Measurements from ENCODE around the gene DNAAF1.
A peak's percentile ranks its signal among the peaks of the same experiment; 100 is the strongest.

Gene DNAAF1

DNA sequence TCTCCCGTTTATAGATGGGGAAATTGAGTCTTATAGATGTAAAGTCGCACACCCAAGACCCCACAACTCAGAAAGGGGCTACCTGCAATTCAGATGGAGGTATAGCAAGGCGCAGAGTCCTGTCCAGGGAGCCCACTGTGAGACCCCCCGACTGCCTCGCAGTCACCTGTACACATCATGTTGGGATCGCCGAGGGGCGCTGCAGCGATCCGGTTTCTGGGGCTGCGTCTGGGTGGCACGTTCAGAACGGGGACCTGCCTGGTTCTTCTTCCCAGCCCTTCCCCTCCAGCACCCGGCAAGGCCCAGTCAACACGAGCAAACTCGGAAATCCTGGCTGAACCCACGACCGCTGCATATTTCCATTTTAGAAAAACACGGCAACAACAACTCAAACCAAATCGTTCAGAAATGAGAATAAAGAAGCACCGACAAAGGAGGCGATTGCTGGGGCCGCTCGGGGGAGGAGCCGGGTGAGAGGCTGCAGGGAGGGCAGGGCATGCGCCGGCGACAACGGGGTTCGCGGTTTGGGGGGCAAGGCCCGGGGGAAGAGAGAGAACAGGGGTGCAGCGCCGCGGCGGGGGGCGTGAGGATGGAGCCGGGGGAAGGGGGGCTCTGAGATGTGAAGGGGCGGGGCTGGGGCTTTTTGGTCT is 774 bp upstream of the DNAAF1 start:
- no peak for TF ChIP-seq YY1 (IDR thresholded peaks at IDR 0.05; ENCODE audit: low read depth)
- no peak for TF ChIP-seq TEAD4 (IDR thresholded peaks at IDR 0.05)
- TF ChIP-seq, protein P1, sequence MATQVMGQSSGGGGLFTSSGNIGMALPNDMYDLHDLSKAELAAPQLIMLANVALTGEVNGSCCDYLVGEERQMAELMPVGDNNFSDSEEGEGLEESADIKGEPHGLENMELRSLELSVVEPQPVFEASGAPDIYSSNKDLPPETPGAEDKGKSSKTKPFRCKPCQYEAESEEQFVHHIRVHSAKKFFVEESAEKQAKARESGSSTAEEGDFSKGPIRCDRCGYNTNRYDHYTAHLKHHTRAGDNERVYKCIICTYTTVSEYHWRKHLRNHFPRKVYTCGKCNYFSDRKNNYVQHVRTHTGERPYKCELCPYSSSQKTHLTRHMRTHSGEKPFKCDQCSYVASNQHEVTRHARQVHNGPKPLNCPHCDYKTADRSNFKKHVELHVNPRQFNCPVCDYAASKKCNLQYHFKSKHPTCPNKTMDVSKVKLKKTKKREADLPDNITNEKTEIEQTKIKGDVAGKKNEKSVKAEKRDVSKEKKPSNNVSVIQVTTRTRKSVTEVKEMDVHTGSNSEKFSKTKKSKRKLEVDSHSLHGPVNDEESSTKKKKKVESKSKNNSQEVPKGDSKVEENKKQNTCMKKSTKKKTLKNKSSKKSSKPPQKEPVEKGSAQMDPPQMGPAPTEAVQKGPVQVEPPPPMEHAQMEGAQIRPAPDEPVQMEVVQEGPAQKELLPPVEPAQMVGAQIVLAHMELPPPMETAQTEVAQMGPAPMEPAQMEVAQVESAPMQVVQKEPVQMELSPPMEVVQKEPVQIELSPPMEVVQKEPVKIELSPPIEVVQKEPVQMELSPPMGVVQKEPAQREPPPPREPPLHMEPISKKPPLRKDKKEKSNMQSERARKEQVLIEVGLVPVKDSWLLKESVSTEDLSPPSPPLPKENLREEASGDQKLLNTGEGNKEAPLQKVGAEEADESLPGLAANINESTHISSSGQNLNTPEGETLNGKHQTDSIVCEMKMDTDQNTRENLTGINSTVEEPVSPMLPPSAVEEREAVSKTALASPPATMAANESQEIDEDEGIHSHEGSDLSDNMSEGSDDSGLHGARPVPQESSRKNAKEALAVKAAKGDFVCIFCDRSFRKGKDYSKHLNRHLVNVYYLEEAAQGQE (IDR thresholded peaks at IDR 0.05; ENCODE audit: low read depth) = no peak
- no peak for TF ChIP-seq EP300 (IDR thresholded peaks at IDR 0.05; ENCODE audit: borderline replicate concordance)
- TF ChIP-seq CREB1 (IDR thresholded peaks at IDR 0.05; ENCODE audit: low read depth) = no peak
- TF ChIP-seq NFIC (IDR thresholded peaks at IDR 0.05) = no peak
- TF ChIP-seq ZBTB7A (IDR thresholded peaks at IDR 0.05; ENCODE audit: low read depth) = peak; percentile 71
- TF ChIP-seq, protein P2, sequence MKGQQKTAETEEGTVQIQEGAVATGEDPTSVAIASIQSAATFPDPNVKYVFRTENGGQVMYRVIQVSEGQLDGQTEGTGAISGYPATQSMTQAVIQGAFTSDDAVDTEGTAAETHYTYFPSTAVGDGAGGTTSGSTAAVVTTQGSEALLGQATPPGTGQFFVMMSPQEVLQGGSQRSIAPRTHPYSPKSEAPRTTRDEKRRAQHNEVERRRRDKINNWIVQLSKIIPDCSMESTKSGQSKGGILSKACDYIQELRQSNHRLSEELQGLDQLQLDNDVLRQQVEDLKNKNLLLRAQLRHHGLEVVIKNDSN (IDR thresholded peaks at IDR 0.05) = no peak

DNA sequence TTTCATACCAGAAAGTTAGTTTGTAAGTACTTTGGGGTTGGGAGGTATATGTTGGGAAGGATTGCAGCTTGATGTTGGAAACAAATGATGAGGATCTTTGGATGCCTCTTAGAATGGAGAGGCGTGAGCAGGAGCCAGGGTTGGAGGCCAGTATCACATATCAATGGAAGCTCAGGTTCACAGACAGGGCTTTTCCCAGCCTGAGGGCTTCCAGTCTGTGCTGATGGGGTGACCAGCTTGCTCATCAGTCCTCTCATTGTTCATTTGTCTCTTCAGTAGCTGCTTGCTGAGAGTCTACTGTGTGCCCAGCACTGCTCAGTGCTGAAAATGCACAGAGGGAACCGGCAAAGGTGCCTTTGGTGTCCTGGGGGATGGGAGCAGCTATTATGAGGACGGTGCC is 5.8 kb downstream of the DNAAF1 start:
- TF ChIP-seq TAF1 (IDR thresholded peaks at IDR 0.05; ENCODE audit: low read depth) (no peak), TEAD4 (IDR thresholded peaks at IDR 0.05) (no peak), NFIC (IDR thresholded peaks at IDR 0.05) (no peak), FOXM1 (IDR thresholded peaks at IDR 0.05; ENCODE audit: borderline replicate concordance, low read depth) (no peak), RAD21 (IDR thresholded peaks at IDR 0.05; ENCODE audit: low read depth) (no peak), TCF12 (IDR thresholded peaks at IDR 0.05; ENCODE audit: low read depth) (no peak), EGR1 (IDR thresholded peaks at IDR 0.05) (no peak), CREB1 (IDR thresholded peaks at IDR 0.05; ENCODE audit: low read depth) (no peak), ZBTB7A (IDR thresholded peaks at IDR 0.05; ENCODE audit: low read depth) (no peak), YY1 (IDR thresholded peaks at IDR 0.05; ENCODE audit: low read depth) (no peak), EP300 (IDR thresholded peaks at IDR 0.05; ENCODE audit: borderline replicate concordance) (no peak), CEBPB (IDR thresholded peaks at IDR 0.05) (no peak)
- TF ChIP-seq, protein P2 (IDR thresholded peaks at IDR 0.05) = no peak
- TF ChIP-seq, protein P1 (IDR thresholded peaks at IDR 0.05; ENCODE audit: low read depth) = no peak
- TF ChIP-seq, protein P3, sequence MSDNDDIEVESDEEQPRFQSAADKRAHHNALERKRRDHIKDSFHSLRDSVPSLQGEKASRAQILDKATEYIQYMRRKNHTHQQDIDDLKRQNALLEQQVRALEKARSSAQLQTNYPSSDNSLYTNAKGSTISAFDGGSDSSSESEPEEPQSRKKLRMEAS (IDR thresholded peaks at IDR 0.05) = no peak

DNA sequence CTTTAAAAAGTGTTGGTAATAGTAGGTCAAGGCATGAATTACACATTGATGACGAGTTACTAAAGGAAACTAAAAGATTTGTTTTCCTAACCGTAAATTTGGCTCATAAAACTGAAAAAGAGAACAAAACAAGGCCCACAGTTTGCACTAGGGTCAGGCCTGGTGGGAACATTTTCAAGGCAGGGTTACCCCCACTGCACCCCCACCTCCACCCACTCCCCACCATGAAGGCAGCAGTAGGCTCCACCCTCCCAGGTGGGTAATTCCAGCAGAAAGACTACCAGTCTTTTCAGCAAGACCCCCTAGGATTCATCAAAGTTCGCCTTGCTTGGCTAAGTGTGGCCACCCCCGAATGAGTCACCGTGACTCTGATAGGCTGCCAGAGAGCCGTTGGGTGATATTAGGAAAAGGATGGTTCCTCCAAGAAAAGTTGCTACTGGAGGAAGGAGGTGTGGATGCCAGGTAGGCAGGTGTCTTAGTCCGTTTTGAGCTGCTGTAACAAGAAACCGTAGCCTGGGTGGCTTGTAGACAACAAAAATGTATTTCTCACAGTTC is 8.6 kb downstream of the DNAAF1 start:
- TF ChIP-seq CREB1 (IDR thresholded peaks at IDR 0.05; ENCODE audit: low read depth) = no peak
- TF ChIP-seq CEBPB (IDR thresholded peaks at IDR 0.05) = no peak
- TF ChIP-seq RAD21 (IDR thresholded peaks at IDR 0.05; ENCODE audit: low read depth) = no peak
- no peak for TF ChIP-seq FOXM1 (IDR thresholded peaks at IDR 0.05; ENCODE audit: borderline replicate concordance, low read depth)
- TF ChIP-seq TAF1 (IDR thresholded peaks at IDR 0.05; ENCODE audit: low read depth) = no peak
- TF ChIP-seq, protein P2 (IDR thresholded peaks at IDR 0.05) = no peak
- no peak for TF ChIP-seq YY1 (IDR thresholded peaks at IDR 0.05; ENCODE audit: low read depth)
- TF ChIP-seq TEAD4 (IDR thresholded peaks at IDR 0.05) = no peak
- no peak for TF ChIP-seq EP300 (IDR thresholded peaks at IDR 0.05; ENCODE audit: borderline replicate concordance)
- TF ChIP-seq, protein P3 (IDR thresholded peaks at IDR 0.05) = no peak
- TF ChIP-seq NFIC (IDR thresholded peaks at IDR 0.05) = no peak
- TF ChIP-seq TCF12 (IDR thresholded peaks at IDR 0.05; ENCODE audit: low read depth) = no peak
- TF ChIP-seq EGR1 (IDR thresholded peaks at IDR 0.05) = no peak
- TF ChIP-seq ZBTB7A (IDR thresholded peaks at IDR 0.05; ENCODE audit: low read depth) = no peak
- TF ChIP-seq, protein P1 (IDR thresholded peaks at IDR 0.05; ENCODE audit: low read depth) = no peak
